ENCODE measurements around the gene CELSR2. TPM values are rescaled to one million over a fixed set of nuclear protein-coding genes. Genes with fewer than 3 reads are reported as not detected.

The CELSR2 gene
- total and polyA plus RNA-seq, 2 of the 8 experiments (the other 6 are each of a cell fraction or from before 2014, with no cell fraction given): 12.0 to 27.7 TPM

DNA sequence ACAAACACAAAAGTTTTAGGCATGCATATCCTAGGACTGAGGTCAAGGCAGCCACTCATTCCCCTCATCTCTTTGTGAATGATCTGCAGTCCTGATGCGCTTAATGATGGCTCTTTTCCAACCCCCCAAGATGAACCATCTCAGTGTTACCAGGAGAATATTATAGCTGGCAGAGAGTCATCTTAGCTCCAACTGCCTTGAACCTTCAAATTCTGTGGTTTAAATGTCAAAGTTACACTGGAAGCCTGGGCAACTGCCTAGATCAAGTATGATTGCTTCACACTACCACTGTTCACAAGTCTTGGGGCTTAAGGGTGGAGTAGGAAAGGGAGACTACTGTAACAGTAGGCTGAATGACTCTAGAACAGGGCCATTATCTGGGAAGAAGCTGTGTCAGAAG lies 65.5 kb downstream of the CELSR2 start (continued):
- TF ChIP-seq, protein P1, sequence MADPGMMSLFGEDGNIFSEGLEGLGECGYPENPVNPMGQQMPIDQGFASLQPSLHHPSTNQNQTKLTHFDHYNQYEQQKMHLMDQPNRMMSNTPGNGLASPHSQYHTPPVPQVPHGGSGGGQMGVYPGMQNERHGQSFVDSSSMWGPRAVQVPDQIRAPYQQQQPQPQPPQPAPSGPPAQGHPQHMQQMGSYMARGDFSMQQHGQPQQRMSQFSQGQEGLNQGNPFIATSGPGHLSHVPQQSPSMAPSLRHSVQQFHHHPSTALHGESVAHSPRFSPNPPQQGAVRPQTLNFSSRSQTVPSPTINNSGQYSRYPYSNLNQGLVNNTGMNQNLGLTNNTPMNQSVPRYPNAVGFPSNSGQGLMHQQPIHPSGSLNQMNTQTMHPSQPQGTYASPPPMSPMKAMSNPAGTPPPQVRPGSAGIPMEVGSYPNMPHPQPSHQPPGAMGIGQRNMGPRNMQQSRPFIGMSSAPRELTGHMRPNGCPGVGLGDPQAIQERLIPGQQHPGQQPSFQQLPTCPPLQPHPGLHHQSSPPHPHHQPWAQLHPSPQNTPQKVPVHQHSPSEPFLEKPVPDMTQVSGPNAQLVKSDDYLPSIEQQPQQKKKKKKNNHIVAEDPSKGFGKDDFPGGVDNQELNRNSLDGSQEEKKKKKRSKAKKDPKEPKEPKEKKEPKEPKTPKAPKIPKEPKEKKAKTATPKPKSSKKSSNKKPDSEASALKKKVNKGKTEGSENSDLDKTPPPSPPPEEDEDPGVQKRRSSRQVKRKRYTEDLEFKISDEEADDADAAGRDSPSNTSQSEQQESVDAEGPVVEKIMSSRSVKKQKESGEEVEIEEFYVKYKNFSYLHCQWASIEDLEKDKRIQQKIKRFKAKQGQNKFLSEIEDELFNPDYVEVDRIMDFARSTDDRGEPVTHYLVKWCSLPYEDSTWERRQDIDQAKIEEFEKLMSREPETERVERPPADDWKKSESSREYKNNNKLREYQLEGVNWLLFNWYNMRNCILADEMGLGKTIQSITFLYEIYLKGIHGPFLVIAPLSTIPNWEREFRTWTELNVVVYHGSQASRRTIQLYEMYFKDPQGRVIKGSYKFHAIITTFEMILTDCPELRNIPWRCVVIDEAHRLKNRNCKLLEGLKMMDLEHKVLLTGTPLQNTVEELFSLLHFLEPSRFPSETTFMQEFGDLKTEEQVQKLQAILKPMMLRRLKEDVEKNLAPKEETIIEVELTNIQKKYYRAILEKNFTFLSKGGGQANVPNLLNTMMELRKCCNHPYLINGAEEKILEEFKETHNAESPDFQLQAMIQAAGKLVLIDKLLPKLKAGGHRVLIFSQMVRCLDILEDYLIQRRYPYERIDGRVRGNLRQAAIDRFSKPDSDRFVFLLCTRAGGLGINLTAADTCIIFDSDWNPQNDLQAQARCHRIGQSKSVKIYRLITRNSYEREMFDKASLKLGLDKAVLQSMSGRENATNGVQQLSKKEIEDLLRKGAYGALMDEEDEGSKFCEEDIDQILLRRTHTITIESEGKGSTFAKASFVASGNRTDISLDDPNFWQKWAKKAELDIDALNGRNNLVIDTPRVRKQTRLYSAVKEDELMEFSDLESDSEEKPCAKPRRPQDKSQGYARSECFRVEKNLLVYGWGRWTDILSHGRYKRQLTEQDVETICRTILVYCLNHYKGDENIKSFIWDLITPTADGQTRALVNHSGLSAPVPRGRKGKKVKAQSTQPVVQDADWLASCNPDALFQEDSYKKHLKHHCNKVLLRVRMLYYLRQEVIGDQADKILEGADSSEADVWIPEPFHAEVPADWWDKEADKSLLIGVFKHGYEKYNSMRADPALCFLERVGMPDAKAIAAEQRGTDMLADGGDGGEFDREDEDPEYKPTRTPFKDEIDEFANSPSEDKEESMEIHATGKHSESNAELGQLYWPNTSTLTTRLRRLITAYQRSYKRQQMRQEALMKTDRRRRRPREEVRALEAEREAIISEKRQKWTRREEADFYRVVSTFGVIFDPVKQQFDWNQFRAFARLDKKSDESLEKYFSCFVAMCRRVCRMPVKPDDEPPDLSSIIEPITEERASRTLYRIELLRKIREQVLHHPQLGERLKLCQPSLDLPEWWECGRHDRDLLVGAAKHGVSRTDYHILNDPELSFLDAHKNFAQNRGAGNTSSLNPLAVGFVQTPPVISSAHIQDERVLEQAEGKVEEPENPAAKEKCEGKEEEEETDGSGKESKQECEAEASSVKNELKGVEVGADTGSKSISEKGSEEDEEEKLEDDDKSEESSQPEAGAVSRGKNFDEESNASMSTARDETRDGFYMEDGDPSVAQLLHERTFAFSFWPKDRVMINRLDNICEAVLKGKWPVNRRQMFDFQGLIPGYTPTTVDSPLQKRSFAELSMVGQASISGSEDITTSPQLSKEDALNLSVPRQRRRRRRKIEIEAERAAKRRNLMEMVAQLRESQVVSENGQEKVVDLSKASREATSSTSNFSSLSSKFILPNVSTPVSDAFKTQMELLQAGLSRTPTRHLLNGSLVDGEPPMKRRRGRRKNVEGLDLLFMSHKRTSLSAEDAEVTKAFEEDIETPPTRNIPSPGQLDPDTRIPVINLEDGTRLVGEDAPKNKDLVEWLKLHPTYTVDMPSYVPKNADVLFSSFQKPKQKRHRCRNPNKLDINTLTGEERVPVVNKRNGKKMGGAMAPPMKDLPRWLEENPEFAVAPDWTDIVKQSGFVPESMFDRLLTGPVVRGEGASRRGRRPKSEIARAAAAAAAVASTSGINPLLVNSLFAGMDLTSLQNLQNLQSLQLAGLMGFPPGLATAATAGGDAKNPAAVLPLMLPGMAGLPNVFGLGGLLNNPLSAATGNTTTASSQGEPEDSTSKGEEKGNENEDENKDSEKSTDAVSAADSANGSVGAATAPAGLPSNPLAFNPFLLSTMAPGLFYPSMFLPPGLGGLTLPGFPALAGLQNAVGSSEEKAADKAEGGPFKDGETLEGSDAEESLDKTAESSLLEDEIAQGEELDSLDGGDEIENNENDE (IDR thresholded peaks at IDR 0.05; ENCODE audit: insufficient replicate concordance, low read length): no peak
- no peak for TF ChIP-seq RXRA (IDR thresholded peaks at IDR 0.05; ENCODE audit: insufficient read depth, low read depth, low read length)
- TF ChIP-seq CEBPB (IDR thresholded peaks at IDR 0.05; ENCODE audit: low read depth, low read length): no peak
- no peak for TF ChIP-seq ZNF274 (IDR thresholded peaks at IDR 0.05; ENCODE audit: borderline replicate concordance, extremely low read depth, low read length)
- TF ChIP-seq, protein P2, sequence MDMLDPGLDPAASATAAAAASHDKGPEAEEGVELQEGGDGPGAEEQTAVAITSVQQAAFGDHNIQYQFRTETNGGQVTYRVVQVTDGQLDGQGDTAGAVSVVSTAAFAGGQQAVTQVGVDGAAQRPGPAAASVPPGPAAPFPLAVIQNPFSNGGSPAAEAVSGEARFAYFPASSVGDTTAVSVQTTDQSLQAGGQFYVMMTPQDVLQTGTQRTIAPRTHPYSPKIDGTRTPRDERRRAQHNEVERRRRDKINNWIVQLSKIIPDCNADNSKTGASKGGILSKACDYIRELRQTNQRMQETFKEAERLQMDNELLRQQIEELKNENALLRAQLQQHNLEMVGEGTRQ (IDR thresholded peaks at IDR 0.05; ENCODE audit: low read length): no peak

All from H1 (cell line).